Stimulated activated CD8-positive, alpha-beta memory T cell treated with anti-CD3 and anti-CD28 coated beads, Interleukin-15, amount 100 ng/mL, for 1 hour (primary cell): ENCODE data around the gene NLRP5.
"Not testable (repeated sequence)": the region's sequence is repeated elsewhere in the genome, so short reads cannot be mapped to it uniquely, and the experiment has no call there.

Experiments used
- DNase-seq: peaks from one replicate; pipeline ENCODE4 v3.0.0-alpha.2; 2020; ENCODE audit warnings: low read depth

NLRP5 gene

GRCh38 chr19:56098731-56099568 is 112.4 kb downstream of the NLRP5 start:
- no peak for DNase-seq

GRCh38 chr19:56099638-56100539 is 113.3 kb downstream of the NLRP5 start:
- no peak for DNase-seq

- no peak for DNase-seq
These were observed 114.5 kb downstream of the NLRP5 start for GRCh38 chr19:56101095-56101494.

- DNase-seq: no peak
These were observed 115.4 kb downstream of the NLRP5 start for GRCh38 chr19:56101746-56102535.

GRCh38 chr19:56103027-56103614 is 116.5 kb downstream of the NLRP5 start:
- no peak for DNase-seq

- no peak for DNase-seq
These were observed 117.8 kb downstream of the NLRP5 start for GRCh38 chr19:56104423-56104822.

GRCh38 chr19:56105090-56105701 is 118.6 kb downstream of the NLRP5 start:
- DNase-seq: peak; percentile 18

GRCh38 chr19:56105831-56106396 is 119.3 kb downstream of the NLRP5 start:
- DNase-seq: not testable (repeated sequence)

- DNase-seq: no peak
These were observed 119.8 kb downstream of the NLRP5 start for GRCh38 chr19:56106397-56106849.

GRCh38 chr19:56106993-56107392 is 120.4 kb downstream of the NLRP5 start:
- no peak for DNase-seq

GRCh38 chr19:56107626-56108351 is 121.2 kb downstream of the NLRP5 start:
- DNase-seq: no peak

GRCh38 chr19:56108447-56109195 is 122.0 kb downstream of the NLRP5 start:
- no peak for DNase-seq

- no peak for DNase-seq
These were observed 122.7 kb downstream of the NLRP5 start for GRCh38 chr19:56109226-56109625.

GRCh38 chr19:56110515-56111448 is 124.2 kb downstream of the NLRP5 start:
- DNase-seq: no peak
